Activated T-helper 1 cell treated with Interleukin-2 at 50 U/mL for 16 hours (primary cell): ENCODE data around the gene HEMGN.

Experiments used
- DNase-seq: peaks from one replicate; pipeline ENCODE4 v3.0.0-alpha.2; 2020; ENCODE audit warnings: low read depth

The HEMGN gene

DNA sequence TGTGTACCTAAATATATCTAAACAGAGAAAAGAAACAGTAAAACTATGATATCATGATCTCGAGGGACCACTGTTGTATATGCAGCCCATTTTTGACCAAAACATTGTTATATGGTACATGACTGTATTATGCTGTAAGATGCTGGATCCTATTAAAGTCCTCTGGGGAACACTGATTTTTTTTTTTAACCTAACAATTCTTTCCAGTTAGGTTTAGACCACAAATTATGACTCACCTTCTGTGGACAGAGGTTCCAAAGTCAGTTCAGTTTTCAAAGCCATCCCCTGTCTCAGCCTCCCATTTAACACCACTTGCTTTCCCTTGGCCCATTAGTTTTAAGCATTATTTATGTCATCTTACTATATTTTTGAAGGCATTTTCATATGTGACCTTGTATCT, 42.8 kb downstream of the HEMGN start:
- no peak for DNase-seq

DNA sequence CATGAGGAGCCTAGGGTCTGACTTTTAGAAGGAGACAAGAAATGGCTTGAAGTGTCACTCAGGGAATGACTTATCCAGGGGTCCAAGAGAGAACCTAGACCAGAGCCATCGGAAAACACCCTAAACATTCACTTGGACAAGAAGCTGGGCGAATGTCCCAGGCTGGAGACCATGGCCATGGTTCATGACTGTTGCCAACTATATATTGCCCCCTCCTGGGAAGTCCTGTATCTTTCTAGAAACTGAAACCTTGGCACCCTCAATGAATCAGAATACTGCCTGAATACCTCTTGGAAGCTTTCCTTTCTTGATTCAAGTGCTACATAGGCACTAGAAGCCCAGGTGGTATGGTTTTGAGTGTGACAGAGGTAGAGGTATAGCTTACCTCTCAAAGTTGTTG, 45.6 kb downstream of the HEMGN start:
- DNase-seq = no peak

DNA sequence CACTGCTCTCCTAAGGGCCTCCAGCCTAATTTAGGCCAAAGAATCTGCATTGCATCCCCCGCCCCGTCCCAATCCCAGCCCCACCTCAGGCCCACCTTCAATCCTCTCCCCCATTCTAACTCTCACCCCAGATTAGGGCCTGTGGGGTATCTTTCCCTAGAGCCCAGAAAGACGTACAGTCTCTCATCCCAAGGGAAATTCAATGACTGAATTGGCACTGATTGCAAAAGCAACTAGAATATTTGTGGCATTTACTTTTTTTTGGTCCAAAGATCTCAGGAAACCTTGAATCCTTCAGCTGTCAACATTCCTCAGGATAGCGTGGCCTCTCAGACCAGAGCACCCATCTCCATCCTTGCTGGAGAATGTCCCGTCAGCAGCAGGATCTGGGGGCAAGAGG, 46.2 kb downstream of the HEMGN start:
- no peak for DNase-seq

DNA sequence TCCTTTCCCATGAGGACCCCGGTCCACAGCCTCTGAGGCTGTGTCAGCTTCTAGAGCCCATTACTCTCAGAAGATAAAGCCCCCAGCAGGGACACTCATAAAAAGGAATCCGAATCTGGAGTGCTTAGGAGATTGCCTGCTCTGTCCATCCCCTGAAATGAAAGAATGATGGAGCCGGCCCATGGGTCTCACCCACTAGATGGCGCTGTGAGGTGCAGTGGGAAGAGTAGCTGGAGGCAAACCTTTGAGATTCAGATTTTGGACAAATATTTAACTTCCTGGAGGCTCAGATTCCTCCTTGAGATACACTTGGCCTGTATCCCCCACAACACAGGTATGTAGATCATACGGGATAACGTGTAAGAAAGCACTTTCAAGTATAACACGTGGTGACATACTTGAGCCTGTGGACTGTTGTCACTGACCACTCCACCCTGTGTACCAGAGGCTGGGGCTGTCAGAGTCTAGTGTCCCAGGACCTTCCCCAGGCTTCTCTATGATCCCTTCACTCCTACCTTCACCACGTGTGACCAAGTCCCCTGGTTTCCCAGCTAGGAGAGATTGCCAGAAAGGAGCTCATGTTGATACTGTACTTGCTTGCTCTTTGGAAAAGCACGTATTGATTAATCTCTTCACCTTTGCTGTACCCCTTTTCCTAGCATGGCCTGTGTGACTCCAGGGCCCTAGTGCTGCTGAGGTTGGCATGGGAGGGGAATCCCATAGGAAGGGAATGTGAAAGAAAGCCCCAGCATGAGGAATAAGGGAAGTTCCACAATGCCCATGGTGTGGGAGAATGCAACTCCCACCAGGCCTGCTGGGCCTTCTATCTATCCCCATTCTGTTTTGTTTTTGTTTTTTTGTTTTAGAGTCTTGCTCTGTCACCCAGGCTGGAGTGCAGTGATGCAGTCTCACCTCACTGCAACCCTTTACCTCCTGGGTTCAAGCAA, 47.8 kb downstream of the HEMGN start:
- DNase-seq = peak; percentile 44

DNA sequence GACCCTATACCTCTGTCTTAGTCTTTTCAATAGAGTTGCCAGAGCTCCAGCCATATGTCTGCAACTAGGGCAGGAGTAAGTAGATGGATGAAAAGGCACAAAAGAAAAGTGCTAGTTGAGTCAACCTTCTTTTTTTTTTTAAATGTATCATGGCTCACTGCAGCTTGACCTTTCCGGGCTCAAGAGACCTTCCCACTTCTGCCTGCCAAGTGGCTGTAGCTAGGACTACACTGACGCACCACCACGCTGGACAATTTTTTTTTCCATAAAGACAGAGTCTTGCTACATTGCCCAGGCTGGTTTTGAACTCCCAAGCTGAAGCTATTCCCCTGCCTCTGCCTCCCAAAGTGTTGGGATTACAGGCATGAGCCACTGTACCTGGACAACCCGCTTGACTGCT, 57.6 kb downstream of the HEMGN start:
- DNase-seq = no peak
